ENCODE measurements around the gene MIOX.

Gene MIOX

GRCh38 chr22:50490531-50491308 lies 4.1 kb downstream of the MIOX start:
- peak; percentile 81 to 91 (median 89) for DNase-seq

GRCh38 chr22:50497093-50497492 lies 10.4 kb downstream of the MIOX start:
- DNase-seq: no peak

GRCh38 chr22:50498322-50498890 lies 11.7 kb downstream of the MIOX start:
- DNase-seq: peak; percentile 77 to 89 (median 85)

GRCh38 chr22:50500452-50500851 lies 13.8 kb downstream of the MIOX start:
- DNase-seq: no peak

GRCh38 chr22:50502096-50502495 lies 15.4 kb downstream of the MIOX start:
- DNase-seq: no peak

GRCh38 chr22:50502628-50503474 lies 16.2 kb downstream of the MIOX start:
- no peak for DNase-seq

GRCh38 chr22:50503475-50504145 lies 17.0 kb downstream of the MIOX start:
- DNase-seq: no peak

- DNase-seq: no peak
Measured at GRCh38 chr22:50504369-50505211, 17.9 kb downstream of the MIOX start.

- DNase-seq: no peak
Measured at GRCh38 chr22:50505276-50505775, 18.7 kb downstream of the MIOX start.

- DNase-seq: no peak
Measured at GRCh38 chr22:50505776-50506610, 19.3 kb downstream of the MIOX start.

- no peak for DNase-seq
Measured at GRCh38 chr22:50506611-50507420, 20.2 kb downstream of the MIOX start.

- peak in 1 of 4 experiments; percentile 91 for DNase-seq
Measured at GRCh38 chr22:50507421-50507990, 20.8 kb downstream of the MIOX start, which contains the start of gene LMF2. TSS of gene LMF2 (minus strand) at chr22:50507702. CDS start at chr22:50507675, 27 bp downstream.

- DNase-seq: peak; percentile 99 to 100 (median 99)
Measured at GRCh38 chr22:50507991-50508884, 21.6 kb downstream of the MIOX start, which contains the start of gene NCAPH2. TSS of gene NCAPH2 (plus strand) at chr22:50508224. CDS start at chr22:50508338, 114 bp downstream.

GRCh38 chr22:50508897-50509296 lies 22.2 kb downstream of the MIOX start:
- no peak for DNase-seq

- DNase-seq: no peak
Measured at GRCh38 chr22:50513175-50513574, 26.5 kb downstream of the MIOX start.

- DNase-seq: no peak
Measured at GRCh38 chr22:50516068-50516467, 29.4 kb downstream of the MIOX start.

- no peak for DNase-seq
Measured at GRCh38 chr22:50516891-50517290, 30.2 kb downstream of the MIOX start.

Measured in suppressor macrophage (primary cell).